ENCODE measurements around the gene PNPLA8.

DNA sequence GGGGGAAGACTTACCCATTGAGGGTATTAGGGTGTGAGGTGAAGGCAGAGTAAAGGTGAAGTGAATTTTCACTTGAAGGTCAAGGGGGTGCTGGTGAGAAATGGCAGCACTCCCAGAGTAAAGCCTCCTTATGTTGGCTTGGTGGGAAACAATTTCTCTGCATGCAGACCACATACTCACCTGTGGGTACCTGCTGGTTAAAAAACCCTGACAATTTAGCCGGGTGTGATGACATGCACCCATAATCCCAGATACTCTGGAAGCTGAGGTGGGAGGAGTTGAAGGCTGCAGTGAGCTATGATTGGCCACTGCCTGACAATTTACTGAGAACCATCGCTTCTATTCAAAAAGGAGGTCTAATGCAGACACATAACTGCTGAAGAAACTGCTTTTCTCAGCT lies 49.2 kb upstream of the PNPLA8 start:
- TF ChIP-seq, protein P1, sequence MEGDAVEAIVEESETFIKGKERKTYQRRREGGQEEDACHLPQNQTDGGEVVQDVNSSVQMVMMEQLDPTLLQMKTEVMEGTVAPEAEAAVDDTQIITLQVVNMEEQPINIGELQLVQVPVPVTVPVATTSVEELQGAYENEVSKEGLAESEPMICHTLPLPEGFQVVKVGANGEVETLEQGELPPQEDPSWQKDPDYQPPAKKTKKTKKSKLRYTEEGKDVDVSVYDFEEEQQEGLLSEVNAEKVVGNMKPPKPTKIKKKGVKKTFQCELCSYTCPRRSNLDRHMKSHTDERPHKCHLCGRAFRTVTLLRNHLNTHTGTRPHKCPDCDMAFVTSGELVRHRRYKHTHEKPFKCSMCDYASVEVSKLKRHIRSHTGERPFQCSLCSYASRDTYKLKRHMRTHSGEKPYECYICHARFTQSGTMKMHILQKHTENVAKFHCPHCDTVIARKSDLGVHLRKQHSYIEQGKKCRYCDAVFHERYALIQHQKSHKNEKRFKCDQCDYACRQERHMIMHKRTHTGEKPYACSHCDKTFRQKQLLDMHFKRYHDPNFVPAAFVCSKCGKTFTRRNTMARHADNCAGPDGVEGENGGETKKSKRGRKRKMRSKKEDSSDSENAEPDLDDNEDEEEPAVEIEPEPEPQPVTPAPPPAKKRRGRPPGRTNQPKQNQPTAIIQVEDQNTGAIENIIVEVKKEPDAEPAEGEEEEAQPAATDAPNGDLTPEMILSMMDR (IDR thresholded peaks at IDR 0.05): no peak
- no peak for TF ChIP-seq POLR2A (IDR thresholded peaks at IDR 0.05)
